ENCODE data around the gene TMEM131L.

GRCh38 chr4:153418121-153418520 is 48.0 kb upstream of the TMEM131L start:
- no peak for TF ChIP-seq CTCF (IDR thresholded peaks at IDR 0.05)
- no peak for TF ChIP-seq POLR2A (IDR thresholded peaks at IDR 0.05)

Measured in testis (tissue), 2 donors.